H9 (cell line): Measurements from ENCODE around the gene SLC12A8. TPM values are rescaled to one million over a fixed set of nuclear protein-coding genes. Genes with fewer than 3 reads are reported as not detected.
A peak's percentile ranks its signal among the peaks of the same experiment; 100 is the strongest.

Experiments used
- DNase-seq: peaks from one replicate; pipeline ENCODE4 v3.0.0-alpha.2; 2017
- H2AFZ ChIP-seq: one replicate; pipeline ENCODE4 v1.6.1; 2013; ENCODE audit warnings: mild to moderate bottlenecking, low read length, control low read depth, moderate library complexity
- H2AK5ac ChIP-seq: 2 replicates; pipeline ENCODE4 v1.6.1; 2013; ENCODE audit warnings: low read length, control low read depth, mixed read lengths; ENCODE audit not compliant: insufficient read length
- H2BK120ac ChIP-seq: one replicate; pipeline ENCODE4 v1.6.1; 2013; ENCODE audit warnings: low read depth, mild to moderate bottlenecking, low read length, control low read depth, inconsistent platforms; ENCODE audit not compliant: poor library complexity, severe bottlenecking
- H2BK12ac ChIP-seq: 2 replicates; pipeline ENCODE4 v1.6.1; 2013; ENCODE audit warnings: low read length, control low read depth, mixed read lengths, low read depth; ENCODE audit not compliant: insufficient read length
- H2BK15ac ChIP-seq: 2 replicates; pipeline ENCODE4 v1.6.1; 2013; ENCODE audit warnings: low read depth, low read length, control low read depth
- H2BK20ac ChIP-seq: one replicate; pipeline ENCODE4 v1.6.1; 2013; ENCODE audit warnings: low read depth, mild to moderate bottlenecking, low read length, control low read depth, inconsistent platforms; ENCODE audit not compliant: poor library complexity, severe bottlenecking
- H2BK5ac ChIP-seq: 2 replicates; pipeline ENCODE4 v1.6.1; 2013; ENCODE audit warnings: low read length, control low read depth, mixed read lengths; ENCODE audit not compliant: insufficient read length
- H3K14ac ChIP-seq: 2 replicates; pipeline ENCODE4 v1.6.1; 2013; ENCODE audit warnings: low read length, control low read depth; ENCODE audit not compliant: insufficient read depth
- H3K18ac ChIP-seq: 2 replicates; pipeline ENCODE4 v1.6.1; 2013; ENCODE audit warnings: low read depth, mild to moderate bottlenecking, mixed read lengths, low read length, control low read depth; ENCODE audit not compliant: insufficient read length
- H3K23ac ChIP-seq: 2 replicates; pipeline ENCODE4 v1.6.1; 2013; ENCODE audit warnings: low read length, control low read depth, mixed read lengths, low read depth; ENCODE audit not compliant: insufficient read length
- H3K23me2 ChIP-seq: 2 replicates; pipeline ENCODE4 v1.6.1; 2013; ENCODE audit warnings: low read depth, mild to moderate bottlenecking, mixed read lengths, low read length, control low read depth; ENCODE audit not compliant: insufficient read length, poor library complexity, severe bottlenecking
- H3K27ac ChIP-seq: 2 replicates; pipeline ENCODE4 v1.5.1; 2013; ENCODE audit warnings: low read length, control low read depth, mixed read lengths, low read depth; ENCODE audit not compliant: insufficient read length
- H3K27me3 ChIP-seq: 2 replicates; pipeline ENCODE4 v1.6.1; 2013; ENCODE audit warnings: low read length, control low read depth, inconsistent platforms; ENCODE audit not compliant: insufficient read depth
- H3K4ac ChIP-seq: 2 replicates; pipeline ENCODE4 v1.6.1; 2013; ENCODE audit warnings: low read depth, mild to moderate bottlenecking, control low read depth, inconsistent platforms, low read length, moderate library complexity
- H3K4me1 ChIP-seq: 2 replicates; pipeline ENCODE4 v1.6.1; 2013; ENCODE audit warnings: low read length, control low read depth, inconsistent platforms; ENCODE audit not compliant: insufficient read depth
- H3K4me2 ChIP-seq: 2 replicates; pipeline ENCODE4 v1.6.1; 2013; ENCODE audit warnings: low read length, control low read depth, mixed read lengths; ENCODE audit not compliant: insufficient read length, insufficient read depth
- H3K56ac ChIP-seq: 2 replicates; pipeline ENCODE4 v1.6.1; 2013; ENCODE audit warnings: low read depth, mild to moderate bottlenecking, mixed read lengths, low read length, control low read depth; ENCODE audit not compliant: insufficient read length
- H3K79me1 ChIP-seq: 2 replicates; pipeline ENCODE4 v1.6.1; 2013; ENCODE audit warnings: low read depth, mild to moderate bottlenecking, moderate library complexity, low read length, control low read depth, inconsistent platforms; ENCODE audit not compliant: insufficient read depth, poor library complexity, severe bottlenecking
- H3K79me2 ChIP-seq: 2 replicates; pipeline ENCODE4 v1.6.1; 2013; ENCODE audit warnings: low read length, control low read depth, inconsistent platforms; ENCODE audit not compliant: insufficient read depth
- H3K9ac ChIP-seq: 2 replicates; pipeline ENCODE4 v1.6.1; 2013; ENCODE audit warnings: low read length, control low read depth, mixed read lengths; ENCODE audit not compliant: insufficient read length; ENCODE audit errors: extremely low read depth
- H3K9me3 ChIP-seq: one replicate; pipeline ENCODE4 v1.6.1; 2013; ENCODE audit warnings: low read depth, low read length, inconsistent platforms; ENCODE audit not compliant: control insufficient read depth
- H3T11ph ChIP-seq: one replicate; pipeline ENCODE4 v1.6.1; 2013; ENCODE audit warnings: mild to moderate bottlenecking, low read length, control low read depth, inconsistent platforms
- H4K20me1 ChIP-seq: one replicate; pipeline ENCODE4 v1.6.1; 2013; ENCODE audit not compliant: control insufficient read depth, insufficient read length, insufficient read depth
- H4K5ac ChIP-seq: 2 replicates; pipeline ENCODE4 v1.6.1; 2013; ENCODE audit warnings: low read depth, mild to moderate bottlenecking, mixed read lengths, low read length, control low read depth; ENCODE audit not compliant: insufficient read length
- H4K8ac ChIP-seq: replicated peaks from 2 replicates; pipeline ENCODE4 v1.6.1; 2013; ENCODE audit warnings: low read length, control low read depth, mixed read lengths, low read depth; ENCODE audit not compliant: insufficient read length
- H4K91ac ChIP-seq: 2 replicates; pipeline ENCODE4 v1.6.1; 2013; ENCODE audit warnings: low read depth, mild to moderate bottlenecking, moderate library complexity, mixed read lengths, low read length, control low read depth; ENCODE audit not compliant: insufficient read length
- H3K27ac Mint-ChIP-seq, 3 experiments: 2 replicates in 2 of 3; 3 replicates in 1 of 3; pipeline ENCODE4 v1.8.0; 2020 to 2021; ENCODE audit warnings: mixed read lengths in 3 of 3, mild to moderate bottlenecking in 1 of 3, moderate library complexity in 1 of 3
- H3K27me3 Mint-ChIP-seq: 2 replicates; pipeline ENCODE4 v1.8.0; 2021; ENCODE audit warnings: low read depth, mild to moderate bottlenecking, moderate library complexity, mixed read lengths
- H3K36me3 Mint-ChIP-seq, 3 experiments: 2 replicates in 2 of 3; 3 replicates in 1 of 3; pipeline ENCODE4 v1.8.0; 2020 to 2021; ENCODE audit warnings: low read depth in 3 of 3, mixed read lengths in 3 of 3; ENCODE audit not compliant: insufficient read depth in 1 of 3
- H3K4me1 Mint-ChIP-seq, 2 experiments: 2 replicates each; pipeline ENCODE4 v1.8.0; 2020; ENCODE audit warnings: mixed read lengths in 2 of 2
- H3K4me3 Mint-ChIP-seq, 2 experiments: 2 replicates in 1 of 2; 3 replicates in 1 of 2; pipeline ENCODE4 v1.8.0; 2020 to 2021; ENCODE audit warnings: mild to moderate bottlenecking in 2 of 2, mixed read lengths in 2 of 2, moderate library complexity in 1 of 2
- H3K9me3 Mint-ChIP-seq, 2 experiments: 2 replicates in 1 of 2; 3 replicates in 1 of 2; pipeline ENCODE4 v1.8.0; 2020; ENCODE audit warnings: mild to moderate bottlenecking in 2 of 2, mixed read lengths in 2 of 2, moderate library complexity in 1 of 2
- WGBS: extraction: QIAGEN DNeasy Blood & Tissue Kit; methylation state at CpG from one replicate; pipeline ENCODE4 v1.1.7; 2013; ENCODE audit warnings: missing lambda C conversion rate, low lambda C conversion rate, mixed read lengths; ENCODE audit not compliant: insufficient read length; ENCODE audit errors: extremely low coverage; 5-methylcytosine and 5-hydroxymethylcytosine counted together
- total RNA-seq: library from RNA; stranded (reverse); gene quantifications from 2 replicates; pipeline ENCODE4 v1.2.1, GENCODE V29; 2021
- TF ChIP-seq, protein P1 (sequence below): fragments of 200-600 bp; sonication (generic); conservative IDR thresholded peaks from 3 replicates; pipeline ENCODE4 v1.8.0; 2021; ENCODE audit warnings: antibody characterized with exemption, mild to moderate bottlenecking

Gene SLC12A8
- total RNA-seq, 1 experiment from 2014 or later, result 8.2 TPM

DNA sequence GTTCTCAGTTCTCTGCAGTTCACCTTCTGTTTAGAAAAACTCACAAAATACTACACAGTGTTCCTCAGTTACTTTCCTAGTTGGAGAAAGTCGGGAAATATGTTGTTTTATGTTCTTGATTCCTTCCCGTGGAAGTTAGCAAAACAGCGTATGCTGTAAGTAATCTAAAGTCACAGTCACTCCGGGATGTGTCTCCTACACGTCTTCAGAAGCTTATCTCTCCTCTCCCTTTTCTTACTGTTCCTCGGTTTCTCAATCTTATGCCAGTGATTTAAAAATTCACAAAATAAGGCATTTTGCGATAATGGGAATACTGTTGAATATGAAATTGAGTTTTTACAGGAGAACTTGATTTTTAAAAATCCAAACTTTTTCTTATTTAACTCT, 158.5 kb downstream of the SLC12A8 start:
- Histone ChIP-seq H2BK15ac (no peak overlapping the region), H2BK12ac (no peak overlapping the region), H3K9me3 (no peaks in the 10 kb centered on the region), H4K20me1 (no peaks in the 10 kb centered on the region), H3K27me3 (peaks cover 14% of the 10 kb centered on the region; the same call in 1 of the 2 replicates), H2AK5ac (no peak overlapping the region), H3K79me2 (no peaks in the 10 kb centered on the region), H3K79me1 (no peaks in the 10 kb centered on the region), H3K18ac (no peak overlapping the region), H2AFZ (no peak overlapping the region), H3K23me2 (peaks cover 14% of the 10 kb centered on the region), H3K9ac (no peak overlapping the region), H4K5ac (no peak overlapping the region), H3K4me1 (peaks cover 17% of the 10 kb centered on the region; the same call in 1 of the 2 replicates), H2BK5ac (no peak overlapping the region), H3T11ph (no peak overlapping the region), H2BK120ac (no peak overlapping the region), H3K23ac (no peak overlapping the region), H4K8ac (no peak overlapping the region), H3K4ac (no peak overlapping the region), H3K27ac (no peak overlapping the region), H4K91ac (no peak overlapping the region), H3K14ac (no peak overlapping the region), H3K56ac (no peak overlapping the region), H2BK20ac (no peak overlapping the region), H3K4me2 (no peak overlapping the region)
- no peak overlapping the region for H3K27ac Mint-ChIP-seq
- H3K4me3 Mint-ChIP-seq, result peak overlapping the region in 1 of 2 experiments; percentile 86; a peak in 2 of 5 replicates
- H3K36me3 Mint-ChIP-seq, result peaks cover 0 to 4% (median 2%) of the 10 kb centered on the region in 3 experiments; a peak in 3 of 7 replicates
- DNase-seq, result no peak
- peaks cover 70 to 74% of the 10 kb centered on the region in 2 experiments for H3K4me1 Mint-ChIP-seq
- H3K9me3 Mint-ChIP-seq, result peaks cover 0 to 2% of the 10 kb centered on the region in 2 experiments; a peak in 1 of 5 replicates
- H3K27me3 Mint-ChIP-seq, result peaks cover 47% of the 10 kb centered on the region
- no CpG with 5 or more reads among the region's 7 CpGs for WGBS
- TF ChIP-seq, protein P1, sequence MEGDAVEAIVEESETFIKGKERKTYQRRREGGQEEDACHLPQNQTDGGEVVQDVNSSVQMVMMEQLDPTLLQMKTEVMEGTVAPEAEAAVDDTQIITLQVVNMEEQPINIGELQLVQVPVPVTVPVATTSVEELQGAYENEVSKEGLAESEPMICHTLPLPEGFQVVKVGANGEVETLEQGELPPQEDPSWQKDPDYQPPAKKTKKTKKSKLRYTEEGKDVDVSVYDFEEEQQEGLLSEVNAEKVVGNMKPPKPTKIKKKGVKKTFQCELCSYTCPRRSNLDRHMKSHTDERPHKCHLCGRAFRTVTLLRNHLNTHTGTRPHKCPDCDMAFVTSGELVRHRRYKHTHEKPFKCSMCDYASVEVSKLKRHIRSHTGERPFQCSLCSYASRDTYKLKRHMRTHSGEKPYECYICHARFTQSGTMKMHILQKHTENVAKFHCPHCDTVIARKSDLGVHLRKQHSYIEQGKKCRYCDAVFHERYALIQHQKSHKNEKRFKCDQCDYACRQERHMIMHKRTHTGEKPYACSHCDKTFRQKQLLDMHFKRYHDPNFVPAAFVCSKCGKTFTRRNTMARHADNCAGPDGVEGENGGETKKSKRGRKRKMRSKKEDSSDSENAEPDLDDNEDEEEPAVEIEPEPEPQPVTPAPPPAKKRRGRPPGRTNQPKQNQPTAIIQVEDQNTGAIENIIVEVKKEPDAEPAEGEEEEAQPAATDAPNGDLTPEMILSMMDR, result no peak
